Measurements from ENCODE around the gene PTMS.

Gene PTMS

DNA sequence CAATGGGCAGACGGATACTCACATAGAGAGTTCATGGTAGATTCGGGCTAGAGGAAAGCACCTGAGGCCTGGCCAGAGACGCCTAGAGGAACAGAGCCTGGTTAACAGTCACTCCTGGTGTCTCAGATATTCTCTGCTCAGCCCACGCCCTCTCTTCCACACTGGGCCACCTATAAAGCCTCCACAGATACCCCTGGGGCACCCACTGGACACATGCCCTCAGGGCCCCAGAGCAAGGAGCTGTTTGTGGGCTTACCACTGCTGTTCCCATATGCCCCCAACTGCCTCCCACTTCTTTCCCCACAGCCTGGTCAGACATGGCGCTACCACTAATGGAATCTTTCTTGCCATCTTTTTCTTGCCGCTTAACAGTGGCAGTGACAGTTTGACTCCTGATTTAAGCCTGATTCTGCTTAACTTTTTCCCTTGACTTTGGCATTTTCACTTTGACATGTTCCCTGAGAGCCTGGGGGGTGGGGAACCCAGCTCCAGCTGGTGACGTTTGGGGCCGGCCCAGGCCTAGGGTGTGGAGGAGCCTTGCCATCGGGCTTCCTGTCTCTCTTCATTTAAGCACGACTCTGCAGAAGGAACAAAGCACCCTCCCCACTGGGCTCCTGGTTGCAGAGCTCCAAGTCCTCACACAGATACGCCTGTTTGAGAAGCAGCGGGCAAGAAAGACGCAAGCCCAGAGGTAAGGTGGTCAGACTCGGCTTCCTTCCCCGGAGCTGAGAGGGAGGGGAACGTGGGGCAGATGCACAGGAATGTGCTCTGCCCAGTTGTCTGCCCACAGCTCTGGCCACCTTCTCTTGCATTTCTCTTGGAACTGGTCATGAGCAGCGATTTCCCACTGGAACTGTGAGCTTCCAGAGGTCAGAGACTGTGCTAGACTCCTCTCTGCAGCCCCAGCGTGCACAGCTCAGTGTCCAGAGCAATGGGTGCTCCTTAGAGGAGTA is 23.1 kb downstream of the PTMS start, which contains the start of gene CD4:
Gene CD4 (plus strand): TSS at position 557 of the 953 bp plus-strand sequence. CDS start 10,611 bp downstream, outside the sequence.
- DNase-seq (ENCODE audit: low spot score) = no peak

DNA sequence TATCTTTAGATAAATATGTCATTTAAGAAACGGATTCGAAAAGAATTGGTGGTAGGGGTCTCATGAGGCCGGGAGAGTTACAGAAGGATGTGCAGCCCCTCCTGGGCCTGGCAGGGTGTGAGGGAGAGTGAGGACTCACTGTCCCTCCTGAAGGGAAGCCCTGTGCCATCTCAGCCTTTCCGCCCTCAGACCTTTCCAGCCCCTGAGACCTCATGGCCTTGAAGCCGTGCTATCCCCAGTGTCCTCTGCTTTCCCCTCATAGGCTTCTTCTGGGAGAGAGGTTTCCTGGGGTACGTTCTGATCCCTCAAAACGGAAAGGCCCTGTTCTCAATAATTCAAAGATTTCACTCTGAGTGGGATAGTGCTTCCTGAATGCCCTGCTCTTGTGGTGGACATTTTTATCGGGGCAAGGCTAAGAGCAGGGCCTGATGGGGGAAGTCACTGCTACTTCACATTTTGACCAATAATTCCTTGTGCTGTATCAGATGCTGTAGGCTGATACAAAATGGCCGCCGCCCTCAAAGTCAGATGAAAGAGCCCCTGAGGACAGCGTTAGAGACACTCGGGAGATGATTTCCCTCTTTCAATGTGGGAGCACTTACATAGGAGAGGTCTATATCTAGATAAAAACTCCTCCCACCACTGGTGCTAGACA is 24.5 kb downstream of the PTMS start:
- DNase-seq (ENCODE audit: low spot score) = no peak

DNA sequence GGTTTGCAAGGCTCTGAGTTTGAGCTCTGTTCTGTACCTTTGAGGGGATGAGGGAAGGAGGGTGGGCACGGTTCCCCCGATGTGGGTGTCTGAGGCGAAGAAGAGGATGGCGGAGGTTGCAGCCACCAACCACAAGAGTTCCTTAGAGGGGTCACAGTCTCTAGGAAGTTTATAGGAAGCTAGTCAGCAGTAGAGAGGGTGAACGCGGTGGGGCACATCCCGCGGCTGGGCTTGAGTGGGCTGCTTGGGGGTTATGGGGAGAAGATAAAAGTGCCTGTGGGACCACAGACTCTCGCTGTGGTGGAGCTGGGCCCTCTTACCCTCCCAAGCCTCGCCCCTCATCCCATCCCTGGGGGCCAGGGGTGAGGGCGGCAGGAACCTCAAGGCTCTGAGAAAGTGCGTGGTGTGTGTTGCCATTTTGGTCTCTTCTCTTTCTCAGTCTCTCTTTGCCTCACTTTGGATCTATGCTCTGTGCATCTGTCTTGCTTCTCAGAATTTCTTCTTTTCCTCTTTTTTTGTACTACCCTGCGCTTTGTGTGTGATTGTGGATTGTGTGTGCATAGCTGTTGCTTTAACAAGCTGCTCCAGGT is 25.9 kb downstream of the PTMS start:
- no peak for DNase-seq (ENCODE audit: low spot score)

DNA sequence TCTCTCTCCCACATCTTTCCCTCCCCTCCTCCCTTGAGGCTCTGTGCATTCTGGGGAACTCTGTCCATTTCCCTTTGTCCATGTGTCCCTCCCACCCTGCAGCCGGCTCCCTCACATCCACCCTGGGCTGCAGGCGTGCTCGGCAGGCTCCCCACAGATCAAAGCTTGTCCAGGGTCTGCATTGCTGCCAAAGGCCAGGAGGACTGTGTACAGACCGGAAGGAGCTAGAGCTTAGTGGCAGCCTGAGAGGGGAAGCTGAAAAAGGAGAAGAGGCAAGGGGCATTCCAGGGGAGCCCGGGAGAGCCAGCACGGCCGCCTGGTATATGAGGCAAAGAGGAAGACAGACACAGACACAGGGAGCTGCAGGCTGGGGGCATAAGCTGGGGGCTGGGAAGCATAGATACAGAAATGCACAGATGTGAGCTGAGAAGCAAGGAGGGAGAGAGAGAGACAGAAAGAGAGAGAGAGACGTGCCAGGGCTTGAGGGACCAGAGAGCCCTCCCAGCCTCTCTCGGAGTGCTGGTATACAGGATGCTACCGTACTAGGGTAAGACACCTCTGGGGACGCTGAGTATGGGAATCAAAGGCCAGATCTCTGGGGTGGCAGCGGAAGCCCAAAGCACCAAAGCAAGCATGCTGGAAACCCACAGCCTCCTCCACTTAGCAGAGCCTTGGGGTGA is 26.5 kb downstream of the PTMS start:
- no peak for DNase-seq (ENCODE audit: low spot score)

DNA sequence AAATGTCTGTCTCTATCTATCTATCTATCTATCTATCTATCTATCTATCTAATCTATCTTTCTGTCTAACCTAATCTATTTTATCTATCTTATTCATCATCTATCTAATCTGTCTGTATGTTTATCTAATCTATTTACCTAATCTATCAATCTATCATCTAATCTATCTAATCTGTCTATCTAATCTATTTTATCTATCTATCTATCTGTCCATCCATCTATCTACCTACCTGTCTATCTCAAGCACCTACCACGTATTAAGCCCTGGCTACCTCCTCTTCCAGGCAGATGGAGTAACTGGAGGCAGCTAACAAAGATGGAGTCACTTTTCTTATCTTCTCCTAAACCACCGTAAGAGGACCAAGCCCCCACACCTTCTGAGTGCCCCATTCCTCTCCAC is 28.9 kb downstream of the PTMS start:
- no peak for DNase-seq (ENCODE audit: low spot score)

DNA sequence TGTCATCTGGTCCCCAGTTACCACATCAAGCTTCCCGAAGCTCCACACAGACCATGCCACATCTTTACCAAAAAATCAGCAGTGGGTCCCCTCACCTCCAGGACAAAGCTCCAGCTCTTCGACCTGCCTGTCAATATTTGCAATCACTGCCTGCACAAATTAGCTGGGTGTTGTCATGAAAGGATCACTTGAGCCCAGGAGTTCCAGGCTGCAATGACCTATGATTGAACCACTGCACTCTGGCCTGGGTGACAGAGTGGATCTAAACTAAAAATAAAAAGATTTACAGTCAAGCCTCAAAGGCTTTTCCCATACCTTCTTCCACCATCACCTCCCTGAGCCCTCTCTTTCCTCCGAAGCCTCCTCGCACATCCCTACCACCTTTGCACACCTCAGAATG is 30.4 kb downstream of the PTMS start:
- DNase-seq (ENCODE audit: low spot score) = no peak

DNA sequence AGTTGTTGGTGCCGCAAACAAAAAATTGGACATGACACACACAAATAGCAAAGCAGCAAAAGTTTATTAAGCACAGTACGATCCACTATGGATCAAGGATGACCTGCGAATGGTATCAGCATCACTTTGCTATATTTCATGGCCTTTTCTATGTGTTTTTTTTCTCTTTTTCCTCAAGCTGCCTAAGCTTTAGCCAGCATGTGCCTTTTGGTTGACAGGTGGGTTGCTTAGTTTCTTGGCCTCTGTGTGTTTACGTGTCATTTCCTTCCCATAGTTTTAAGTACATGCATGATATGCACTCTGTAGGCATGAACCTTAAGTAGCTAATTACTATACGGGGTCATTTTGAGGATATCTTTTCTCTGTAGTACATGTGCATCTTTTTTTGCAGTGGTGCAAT is 33.0 kb downstream of the PTMS start:
- no peak for DNase-seq (ENCODE audit: low spot score)

DNA sequence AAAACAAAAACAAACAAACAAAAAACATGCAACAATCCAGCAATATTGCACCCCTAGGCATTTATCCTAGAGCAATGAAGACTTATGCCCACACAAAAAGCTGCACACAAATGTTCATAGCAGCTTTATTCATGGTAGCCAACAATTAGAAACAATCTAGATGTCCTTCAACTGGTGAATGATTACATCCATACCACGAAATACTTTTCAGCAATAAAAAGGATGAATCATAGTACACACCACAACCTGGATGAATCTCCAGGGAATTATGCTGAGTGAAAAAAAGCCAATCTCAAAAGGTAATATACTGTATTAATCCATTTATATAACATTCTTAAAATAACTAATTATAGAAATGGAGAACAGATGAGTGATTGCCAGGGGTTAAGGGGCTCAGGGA is 41.0 kb downstream of the PTMS start:
- no peak for DNase-seq (ENCODE audit: low spot score)

DNA sequence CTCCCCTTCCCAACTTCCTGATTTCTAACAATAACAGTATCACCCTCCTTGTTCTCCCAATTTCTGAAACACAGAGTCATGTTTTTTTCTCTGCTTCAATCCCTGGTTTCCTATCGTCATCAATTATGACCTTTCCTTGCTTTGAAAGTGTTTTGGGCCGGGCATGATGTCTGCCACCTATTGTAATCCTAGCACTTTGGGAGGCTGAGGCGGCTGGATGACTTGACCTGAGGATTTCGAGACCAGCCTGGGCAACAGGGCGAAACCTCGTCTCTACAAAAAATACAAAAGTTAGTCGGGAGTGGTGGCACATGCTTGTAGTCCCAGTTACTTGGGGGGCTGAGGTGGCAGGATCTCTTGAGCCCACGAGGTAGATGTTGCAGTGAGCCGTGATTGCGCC is 42.9 kb downstream of the PTMS start:
- DNase-seq (ENCODE audit: low spot score) = no peak

DNA sequence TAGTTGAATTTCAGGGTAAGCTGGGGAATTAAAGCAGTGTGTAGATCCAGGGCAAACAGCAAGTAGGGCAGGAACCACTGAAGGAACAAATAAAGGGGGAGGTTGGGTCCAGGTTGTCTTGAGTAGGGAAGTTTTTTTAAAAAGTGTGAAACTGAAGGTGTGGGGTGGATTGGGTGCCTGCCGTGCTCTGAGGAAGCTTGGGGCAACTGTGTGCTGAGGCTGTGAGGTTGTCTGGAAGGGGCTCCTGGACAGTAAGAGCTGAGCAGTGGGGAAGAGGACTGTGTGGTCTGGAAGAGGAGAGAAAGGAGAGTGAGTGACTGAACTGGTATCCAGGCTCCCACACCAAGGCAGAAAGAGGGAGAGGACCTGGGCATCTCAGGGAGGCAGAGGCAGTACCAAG is 44.6 kb downstream of the PTMS start:
- no peak for DNase-seq (ENCODE audit: low spot score)

DNA sequence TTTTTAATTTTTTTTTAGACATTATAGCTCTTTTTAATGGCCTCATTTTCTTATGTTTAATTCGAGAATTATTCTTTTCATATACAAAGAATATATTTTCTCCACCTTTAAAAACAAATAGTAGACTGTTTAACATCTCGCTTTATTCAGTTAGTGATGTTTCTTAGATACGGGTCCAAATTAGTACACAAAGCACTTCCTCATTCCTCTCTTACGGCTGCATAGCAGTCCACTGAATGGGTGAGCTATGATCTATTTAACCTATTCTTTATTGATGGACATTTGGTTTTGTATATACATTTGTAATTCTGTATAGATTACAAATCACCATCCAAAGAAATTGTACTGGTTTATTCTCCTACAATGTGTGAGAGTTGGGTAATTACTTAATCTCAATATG is 47.2 kb downstream of the PTMS start:
- DNase-seq (ENCODE audit: low spot score) = no peak

DNA sequence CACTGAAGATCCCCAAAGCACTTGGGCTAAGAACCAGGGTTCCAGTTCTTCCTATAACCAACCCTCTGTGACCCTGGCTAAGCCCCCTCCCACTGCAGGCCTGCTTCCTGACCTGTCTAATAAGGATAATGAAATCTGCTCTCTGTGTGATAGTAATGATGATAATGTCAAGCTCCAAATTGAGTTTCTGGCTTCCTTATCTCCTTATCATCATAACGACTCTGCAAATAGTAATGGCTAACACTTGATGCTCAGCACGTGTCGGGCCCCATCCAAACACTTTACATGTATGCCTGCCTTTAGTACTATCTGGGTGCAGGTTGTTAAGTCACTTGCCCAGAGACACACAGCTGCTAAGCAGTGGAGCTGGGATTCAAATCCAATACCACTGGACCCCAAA is 50.4 kb downstream of the PTMS start:
- DNase-seq (ENCODE audit: low spot score) = no peak

DNA sequence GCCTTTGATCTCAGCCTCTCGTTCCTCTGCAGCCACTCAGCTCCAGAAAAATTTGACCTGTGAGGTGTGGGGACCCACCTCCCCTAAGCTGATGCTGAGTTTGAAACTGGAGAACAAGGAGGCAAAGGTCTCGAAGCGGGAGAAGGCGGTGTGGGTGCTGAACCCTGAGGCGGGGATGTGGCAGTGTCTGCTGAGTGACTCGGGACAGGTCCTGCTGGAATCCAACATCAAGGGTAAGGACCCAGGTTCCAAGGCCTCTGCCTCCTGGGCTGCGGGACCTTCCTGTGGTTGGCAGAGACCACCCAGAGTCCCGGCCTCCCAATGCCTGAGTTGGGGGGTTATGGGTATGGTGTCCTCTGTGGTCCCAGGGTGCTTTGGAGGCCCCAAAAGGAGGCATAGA is 50.9 kb downstream of the PTMS start:
- DNase-seq (ENCODE audit: low spot score) = no peak

DNA sequence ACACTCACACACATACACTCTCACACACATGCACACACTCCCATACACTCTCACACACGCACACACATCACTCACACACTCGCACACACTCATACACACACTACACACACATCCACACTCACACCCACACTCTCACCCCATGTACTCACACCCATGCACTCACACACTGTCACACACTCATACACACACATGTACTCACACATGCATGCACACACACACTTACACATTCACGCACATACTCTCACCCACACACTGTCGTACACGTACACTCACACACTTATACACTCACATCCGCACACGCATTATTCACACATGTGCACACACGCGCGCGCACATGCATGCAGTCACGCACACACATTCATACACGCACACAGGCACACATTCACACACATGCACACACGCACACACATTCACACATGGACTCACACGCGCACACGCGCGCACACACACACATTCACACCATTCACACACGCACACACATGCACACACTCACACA is 51.5 kb downstream of the PTMS start:
- no peak for DNase-seq (ENCODE audit: low spot score)

DNA sequence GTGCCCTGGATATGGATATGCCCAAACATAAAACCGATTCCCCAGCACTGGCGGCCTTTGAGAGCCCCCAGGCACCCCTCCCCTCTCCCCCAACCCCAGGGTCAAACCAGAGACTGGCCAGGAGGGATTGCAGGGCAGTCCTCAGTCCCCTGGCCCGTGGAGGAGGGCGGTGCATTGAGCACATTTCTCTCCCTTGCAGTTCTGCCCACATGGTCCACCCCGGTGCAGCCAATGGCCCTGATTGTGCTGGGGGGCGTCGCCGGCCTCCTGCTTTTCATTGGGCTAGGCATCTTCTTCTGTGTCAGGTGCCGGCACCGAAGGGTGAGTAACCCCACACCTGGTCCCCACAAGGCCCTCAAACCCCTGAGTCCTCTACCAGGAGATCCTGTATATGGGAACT is 52.1 kb downstream of the PTMS start:
- DNase-seq (ENCODE audit: low spot score) = no peak

DNA sequence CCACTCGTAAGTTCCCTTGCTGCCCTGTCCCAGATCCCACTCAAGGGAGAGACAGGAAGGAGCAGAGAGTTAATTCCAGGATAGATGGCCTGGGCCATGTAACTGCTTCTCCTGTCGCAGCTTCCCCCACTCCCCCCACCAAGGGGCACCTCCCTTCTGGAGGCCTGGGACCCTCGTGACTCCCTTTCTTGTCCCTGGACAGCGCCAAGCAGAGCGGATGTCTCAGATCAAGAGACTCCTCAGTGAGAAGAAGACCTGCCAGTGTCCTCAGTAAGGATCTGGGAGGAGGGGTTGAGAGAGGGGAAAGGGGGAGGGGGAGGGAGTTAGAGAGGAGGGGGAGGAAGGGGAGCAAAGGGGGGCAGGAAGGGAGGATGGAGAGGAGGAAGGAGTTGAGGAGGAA is 52.5 kb downstream of the PTMS start:
- DNase-seq (ENCODE audit: low spot score) = no peak

DNA sequence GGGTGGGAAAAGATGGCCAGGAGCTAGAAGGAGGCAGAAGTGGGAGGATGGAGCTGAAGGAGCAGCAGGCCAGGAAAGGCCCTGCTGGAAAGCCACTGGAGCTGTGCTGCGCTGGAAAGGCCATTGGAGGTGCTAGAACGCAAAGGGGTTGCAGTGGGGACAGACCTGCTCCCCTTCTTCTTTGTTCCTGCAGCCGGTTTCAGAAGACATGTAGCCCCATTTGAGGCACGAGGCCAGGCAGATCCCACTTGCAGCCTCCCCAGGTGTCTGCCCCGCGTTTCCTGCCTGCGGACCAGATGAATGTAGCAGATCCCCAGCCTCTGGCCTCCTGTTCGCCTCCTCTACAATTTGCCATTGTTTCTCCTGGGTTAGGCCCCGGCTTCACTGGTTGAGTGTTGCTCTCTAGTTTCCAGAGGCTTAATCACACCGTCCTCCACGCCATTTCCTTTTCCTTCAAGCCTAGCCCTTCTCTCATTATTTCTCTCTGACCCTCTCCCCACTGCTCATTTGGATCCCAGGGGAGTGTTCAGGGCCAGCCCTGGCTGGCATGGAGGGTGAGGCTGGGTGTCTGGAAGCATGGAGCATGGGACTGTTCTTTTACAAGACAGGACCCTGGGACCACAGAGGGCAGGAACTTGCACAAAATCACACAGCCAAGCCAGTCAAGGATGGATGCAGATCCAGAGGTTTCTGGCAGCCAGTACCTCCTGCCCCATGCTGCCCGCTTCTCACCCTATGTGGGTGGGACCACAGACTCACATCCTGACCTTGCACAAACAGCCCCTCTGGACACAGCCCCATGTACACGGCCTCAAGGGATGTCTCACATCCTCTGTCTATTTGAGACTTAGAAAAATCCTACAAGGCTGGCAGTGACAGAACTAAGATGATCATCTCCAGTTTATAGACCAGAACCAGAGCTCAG is 53.2 kb downstream of the PTMS start:
- DNase-seq (ENCODE audit: low spot score) = no peak

DNA sequence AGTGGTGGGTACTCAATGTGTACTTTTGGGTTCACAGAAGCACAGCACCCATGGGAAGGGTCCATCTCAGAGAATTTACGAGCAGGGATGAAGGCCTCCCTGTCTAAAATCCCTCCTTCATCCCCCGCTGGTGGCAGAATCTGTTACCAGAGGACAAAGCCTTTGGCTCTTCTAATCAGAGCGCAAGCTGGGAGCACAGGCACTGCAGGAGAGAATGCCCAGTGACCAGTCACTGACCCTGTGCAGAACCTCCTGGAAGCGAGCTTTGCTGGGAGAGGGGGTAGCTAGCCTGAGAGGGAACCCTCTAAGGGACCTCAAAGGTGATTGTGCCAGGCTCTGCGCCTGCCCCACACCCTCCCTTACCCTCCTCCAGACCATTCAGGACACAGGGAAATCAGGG is 54.0 kb downstream of the PTMS start:
- no peak for DNase-seq (ENCODE audit: low spot score)
